ENCODE measurements around the gene DHX16. TPM values are rescaled to one million over a fixed set of nuclear protein-coding genes. Genes with fewer than 3 reads are reported as not detected.

Gene DHX16
- total RNA-seq, 1 experiment from 2014 or later: 32.2 TPM

- no peak for TF ChIP-seq ARID4B (CRISPR knock-in tag; IDR thresholded peaks at IDR 0.05; ENCODE audit: borderline replicate concordance)
- TF ChIP-seq JAZF1 (CRISPR knock-in tag; IDR thresholded peaks at IDR 0.05): no peak
- TF ChIP-seq JUN (CRISPR knock-in tag; IDR thresholded peaks at IDR 0.05): no peak
- TF ChIP-seq ERG (CRISPR knock-in tag; IDR thresholded peaks at IDR 0.05): peak; percentile 93
- no peak for TF ChIP-seq E2F1 (CRISPR knock-in tag; IDR thresholded peaks at IDR 0.05)
- peak; percentile 92 for TF ChIP-seq PRRX2 (CRISPR knock-in tag; IDR thresholded peaks at IDR 0.05)
- TF ChIP-seq E2F5 (CRISPR knock-in tag; IDR thresholded peaks at IDR 0.05): no peak
- peak; percentile 71 for TF ChIP-seq ZNF532 (CRISPR knock-in tag; IDR thresholded peaks at IDR 0.05; ENCODE audit: borderline replicate concordance)
- TF ChIP-seq AR (CRISPR knock-in tag; IDR thresholded peaks at IDR 0.05): peak; percentile 87
- no peak for TF ChIP-seq TEAD1 (CRISPR knock-in tag; IDR thresholded peaks at IDR 0.05)
- TF ChIP-seq NR1H2 (CRISPR knock-in tag; IDR thresholded peaks at IDR 0.05): no peak
These were observed 57.4 kb downstream of the DHX16 start (continued) for GRCh38 chr6:30615219-30615957.
